Left lung (tissue), 10 donors: ENCODE data around the gene ZNF512. TPM values are rescaled to one million over a fixed set of nuclear protein-coding genes. Genes with fewer than 3 reads are reported as not detected.

Experiments used
- ATAC-seq: fragments of 200-7000 bp; cut with Tn5 transposase; one replicate; pipeline ENCODE4 v1.9.1; 2020; ENCODE audit warnings: moderate library complexity
- DNase-seq, 4 donors: peaks; one replicate each; pipeline ENCODE4 v3.0.0-alpha.2; 2013 to 2020
- H3K27ac ChIP-seq, 2 donors: fragments of 200-600 bp; sonication (generic) in 1 of 2; one replicate each; pipeline versions ENCODE4 v1.5.0 to v1.8.0; 2020 to 2021
- H3K27me3 ChIP-seq, 2 donors: fragments of 200-600 bp; sonication (generic) in 1 of 2; one replicate each; pipeline versions ENCODE4 v1.5.0 to v1.8.0; 2020 to 2021
- H3K36me3 ChIP-seq, 2 donors: fragments of 200-600 bp; sonication (generic) in 1 of 2; one replicate each; pipeline versions ENCODE4 v1.5.0 to v1.8.0; 2020 to 2021
- H3K4me1 ChIP-seq, 2 donors: fragments of 200-600 bp; one replicate each; pipeline ENCODE4 v1.8.0; 2021
- H3K4me3 ChIP-seq, 2 donors: fragments of 200-600 bp; sonication (generic) in 1 of 2; one replicate each; pipeline versions ENCODE4 v1.5.0 to v1.8.0; 2020 to 2021; ENCODE audit warnings: mild to moderate bottlenecking in 1 of 2
- H3K9me3 ChIP-seq, 2 donors: fragments of 200-600 bp; sonication (generic) in 1 of 2; one replicate each; pipeline versions ENCODE4 v1.5.0 to v1.8.0; 2020 to 2021
- intact Hi-C, 2 donors: fragments of 100-400 bp; cut with DNase I; formaldehyde crosslinking; loops; one replicate each; pipeline versions ENCODE4 v1.11.2 to v1.14.2; 2022
- polyA plus RNA-seq, 6 donors: library from polyadenylated mRNA; unstranded; fragments of 120-200 nt; gene quantifications; one replicate each; pipeline ENCODE4 v1.2.1, GENCODE V29; 2013; ENCODE audit not compliant: insufficient read length in 6 of 6
- total RNA-seq, 2 donors: library from RNA; stranded (reverse); fragmentation: NEBNext Ultra II Directional; extraction: Animal tissue kit (Norgen Biotek cat#: 25700); gene quantifications; one replicate each; pipeline ENCODE4 v1.2.1, GENCODE V29; 2021
- TF ChIP-seq, protein P1 (sequence below), 2 donors: fragments of 200-600 bp; sonication (generic) in 1 of 2; IDR thresholded peaks; one replicate each; pipeline versions ENCODE4 v1.5.0 to v1.8.0; 2021; ENCODE audit warnings: antibody characterized with exemption in 2 of 2
- donor health status: DM: no; HTN: yes; CAD: no.
- donor health status: DM: no; HTN: no; CAD: no.

Gene ZNF512
- total and polyA plus RNA-seq, 8 donors = 29.3 to 93.5 (median 80.3) TPM

GRCh38 chr2:27581417-27582128 is 1.3 kb upstream of the ZNF512 start:
- intact Hi-C loops = no loop called here
- peaks cover 17 to 38% of the 10 kb centered on the region in 2 donors for H3K4me1 ChIP-seq
- TF ChIP-seq, protein P1, sequence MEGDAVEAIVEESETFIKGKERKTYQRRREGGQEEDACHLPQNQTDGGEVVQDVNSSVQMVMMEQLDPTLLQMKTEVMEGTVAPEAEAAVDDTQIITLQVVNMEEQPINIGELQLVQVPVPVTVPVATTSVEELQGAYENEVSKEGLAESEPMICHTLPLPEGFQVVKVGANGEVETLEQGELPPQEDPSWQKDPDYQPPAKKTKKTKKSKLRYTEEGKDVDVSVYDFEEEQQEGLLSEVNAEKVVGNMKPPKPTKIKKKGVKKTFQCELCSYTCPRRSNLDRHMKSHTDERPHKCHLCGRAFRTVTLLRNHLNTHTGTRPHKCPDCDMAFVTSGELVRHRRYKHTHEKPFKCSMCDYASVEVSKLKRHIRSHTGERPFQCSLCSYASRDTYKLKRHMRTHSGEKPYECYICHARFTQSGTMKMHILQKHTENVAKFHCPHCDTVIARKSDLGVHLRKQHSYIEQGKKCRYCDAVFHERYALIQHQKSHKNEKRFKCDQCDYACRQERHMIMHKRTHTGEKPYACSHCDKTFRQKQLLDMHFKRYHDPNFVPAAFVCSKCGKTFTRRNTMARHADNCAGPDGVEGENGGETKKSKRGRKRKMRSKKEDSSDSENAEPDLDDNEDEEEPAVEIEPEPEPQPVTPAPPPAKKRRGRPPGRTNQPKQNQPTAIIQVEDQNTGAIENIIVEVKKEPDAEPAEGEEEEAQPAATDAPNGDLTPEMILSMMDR (IDR thresholded peaks at IDR 0.05) = no peak
- no peak overlapping the region for H3K4me3 ChIP-seq
- no peaks in the 10 kb centered on the region for H3K27me3 ChIP-seq
- peak overlapping the region in 1 of 2 donors; percentile 82 for H3K27ac ChIP-seq
- no peak for ATAC-seq
- H3K9me3 ChIP-seq = peaks cover 0 to 43% of the 10 kb centered on the region in 2 donors
- DNase-seq = no peak
- H3K36me3 ChIP-seq = no peaks in the 10 kb centered on the region

DNA sequence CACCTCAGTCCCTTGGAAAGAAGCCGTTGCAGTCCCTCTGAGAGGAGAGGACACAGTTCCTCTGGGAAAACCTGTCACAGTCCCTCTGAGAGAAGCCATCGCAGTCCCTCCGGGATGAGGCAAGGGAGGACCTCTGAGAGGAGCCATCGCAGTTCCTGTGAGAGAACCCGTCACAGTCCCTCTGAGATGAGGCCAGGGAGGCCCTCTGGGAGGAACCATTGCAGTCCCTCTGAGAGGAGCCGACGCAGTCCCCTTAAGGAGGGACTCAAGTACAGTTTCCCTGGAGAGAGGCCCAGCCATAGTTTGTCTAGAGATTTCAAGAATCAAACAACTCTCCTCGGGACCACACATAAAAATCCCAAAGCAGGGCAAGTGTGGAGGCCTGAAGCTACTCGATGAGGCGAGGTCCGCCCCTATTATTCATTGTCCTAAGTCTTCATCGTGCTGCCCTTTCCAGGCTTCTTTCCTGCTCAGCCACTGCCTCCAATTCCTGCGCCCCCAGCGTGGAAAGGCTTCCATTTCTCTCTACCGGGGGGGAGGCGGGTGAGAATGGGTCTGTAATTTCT is 630 bp upstream of the ZNF512 start:
- H3K4me3 ChIP-seq = peak overlapping the region; percentile 58 to 88
- no peaks in the 10 kb centered on the region for H3K27me3 ChIP-seq
- intact Hi-C loops = no loop called here
- TF ChIP-seq, protein P1 (IDR thresholded peaks at IDR 0.05) = no peak
- H3K9me3 ChIP-seq = peaks cover 0 to 37% of the 10 kb centered on the region in 2 donors
- H3K4me1 ChIP-seq = peaks cover 17 to 42% of the 10 kb centered on the region in 2 donors
- no peak for ATAC-seq
- H3K27ac ChIP-seq = peak overlapping the region; percentile 53 to 82
- H3K36me3 ChIP-seq = no peaks in the 10 kb centered on the region
- DNase-seq = no peak

GRCh38 chr2:27583390-27583915 is 611 bp downstream of the ZNF512 start:
- intact Hi-C loops = no loop called here
- peaks cover 17 to 42% of the 10 kb centered on the region in 2 donors for H3K4me1 ChIP-seq
- TF ChIP-seq, protein P1 (IDR thresholded peaks at IDR 0.05) = no peak
- H3K9me3 ChIP-seq = peaks cover 0 to 24% of the 10 kb centered on the region in 2 donors
- peak overlapping the region; percentile 58 to 88 for H3K4me3 ChIP-seq
- no peaks in the 10 kb centered on the region for H3K27me3 ChIP-seq
- H3K27ac ChIP-seq = peak overlapping the region; percentile 53 to 82
- H3K36me3 ChIP-seq = no peaks in the 10 kb centered on the region
- ATAC-seq (peak; percentile 8), DNase-seq (peak in 1 of 4 donors; percentile 5)

DNA sequence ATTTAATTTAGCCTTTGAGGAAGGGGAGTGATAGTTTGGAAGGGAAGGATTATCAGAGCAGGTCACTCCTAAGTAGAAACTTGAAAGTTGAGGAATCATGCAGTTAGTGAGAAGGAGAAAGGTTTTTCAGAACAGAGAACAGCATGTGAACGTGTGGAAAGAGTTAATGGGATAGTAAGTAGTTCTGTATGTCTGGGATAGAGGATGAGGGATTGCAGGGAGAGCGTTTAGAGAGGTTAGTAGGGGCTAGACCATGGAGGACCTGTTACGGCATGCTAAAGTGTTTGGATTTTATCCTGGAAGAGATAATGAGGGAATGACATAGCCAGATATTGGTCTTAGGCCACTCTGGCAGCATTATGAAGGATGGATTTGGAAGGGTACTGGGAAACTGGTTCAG is 1.8 kb downstream of the ZNF512 start:
- intact Hi-C loops = no loop called here
- H3K9me3 ChIP-seq = peaks cover 0 to 21% of the 10 kb centered on the region in 2 donors
- H3K4me1 ChIP-seq = peaks cover 17 to 42% of the 10 kb centered on the region in 2 donors
- DNase-seq (no peak), ATAC-seq (no peak)
- peak overlapping the region in 1 of 2 donors; percentile 88 for H3K4me3 ChIP-seq
- TF ChIP-seq, protein P1 (IDR thresholded peaks at IDR 0.05) = no peak
- no peaks in the 10 kb centered on the region for H3K36me3 ChIP-seq
- H3K27me3 ChIP-seq = no peaks in the 10 kb centered on the region
- no peak overlapping the region for H3K27ac ChIP-seq

- Histone ChIP-seq H3K27ac (no peak overlapping the region), H3K9me3 (peaks cover 0 to 26% of the 10 kb centered on the region in 2 donors), H3K36me3 (peaks cover 0 to 7% of the 10 kb centered on the region in 2 donors), H3K4me3 (no peak overlapping the region), H3K27me3 (no peaks in the 10 kb centered on the region), H3K4me1 (peaks cover 17 to 41% of the 10 kb centered on the region in 2 donors)
- DNase-seq = no peak
- TF ChIP-seq, protein P1 (IDR thresholded peaks at IDR 0.05) = no peak
- ATAC-seq = no peak
- intact Hi-C loops = no loop called here
These were observed 4.2 kb downstream of the ZNF512 start for GRCh38 chr2:27587025-27587424.
